ENCODE measurements around the gene SLC35F6. TPM values are rescaled to one million over a fixed set of nuclear protein-coding genes. Genes with fewer than 3 reads are reported as not detected.

SLC35F6 gene
- total RNA-seq, 1 donor from 2014 or later: 14.2 TPM

DNA sequence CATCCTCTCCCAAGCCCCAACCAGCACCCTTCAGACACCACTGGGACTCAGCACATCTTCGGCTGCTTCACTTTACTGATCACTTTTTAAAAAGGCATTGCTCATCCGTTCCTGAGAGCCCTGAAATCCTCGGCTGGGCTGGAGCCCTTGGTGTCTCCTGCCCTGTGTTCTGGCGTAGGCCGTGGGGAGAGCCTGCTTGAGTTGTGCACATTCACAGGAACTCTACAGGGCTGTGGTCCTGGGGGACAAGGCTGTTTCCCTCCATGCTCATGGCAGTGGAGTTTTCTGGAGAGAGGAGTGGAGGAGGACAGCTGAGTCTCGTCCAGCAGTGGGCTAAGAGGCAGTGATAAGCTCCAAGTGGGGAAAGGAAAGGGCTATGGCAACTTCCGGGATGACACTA is 37.7 kb downstream of the SLC35F6 start:
- H3K4me3 Mint-ChIP-seq: no peak overlapping the region
- CTCF ChIA-PET: no interaction called here
- no peaks in the 10 kb centered on the region for H3K4me1 Mint-ChIP-seq
- no peak overlapping the region for H3K27ac Mint-ChIP-seq
- DNase-seq (no peak), ATAC-seq (ENCODE audit: low read depth) (no peak)
- TF ChIP-seq, protein P1, sequence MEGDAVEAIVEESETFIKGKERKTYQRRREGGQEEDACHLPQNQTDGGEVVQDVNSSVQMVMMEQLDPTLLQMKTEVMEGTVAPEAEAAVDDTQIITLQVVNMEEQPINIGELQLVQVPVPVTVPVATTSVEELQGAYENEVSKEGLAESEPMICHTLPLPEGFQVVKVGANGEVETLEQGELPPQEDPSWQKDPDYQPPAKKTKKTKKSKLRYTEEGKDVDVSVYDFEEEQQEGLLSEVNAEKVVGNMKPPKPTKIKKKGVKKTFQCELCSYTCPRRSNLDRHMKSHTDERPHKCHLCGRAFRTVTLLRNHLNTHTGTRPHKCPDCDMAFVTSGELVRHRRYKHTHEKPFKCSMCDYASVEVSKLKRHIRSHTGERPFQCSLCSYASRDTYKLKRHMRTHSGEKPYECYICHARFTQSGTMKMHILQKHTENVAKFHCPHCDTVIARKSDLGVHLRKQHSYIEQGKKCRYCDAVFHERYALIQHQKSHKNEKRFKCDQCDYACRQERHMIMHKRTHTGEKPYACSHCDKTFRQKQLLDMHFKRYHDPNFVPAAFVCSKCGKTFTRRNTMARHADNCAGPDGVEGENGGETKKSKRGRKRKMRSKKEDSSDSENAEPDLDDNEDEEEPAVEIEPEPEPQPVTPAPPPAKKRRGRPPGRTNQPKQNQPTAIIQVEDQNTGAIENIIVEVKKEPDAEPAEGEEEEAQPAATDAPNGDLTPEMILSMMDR (IDR thresholded peaks at IDR 0.05): no peak
- H3K27me3 Mint-ChIP-seq: no peaks in the 10 kb centered on the region
- H3K36me3 Mint-ChIP-seq (ENCODE audit: low read depth): no peaks in the 10 kb centered on the region
- POLR2A ChIA-PET: no interaction called here
- H3K9me3 Mint-ChIP-seq: no peaks in the 10 kb centered on the region
- intact Hi-C loops (cut with micrococcal nuclease): no loop called here

GRCh38 chr2:26805241-26805676 is 41.2 kb downstream of the SLC35F6 start:
- H3K9me3 Mint-ChIP-seq: no peaks in the 10 kb centered on the region
- H3K27me3 Mint-ChIP-seq: peaks cover 4% of the 10 kb centered on the region
- no peaks in the 10 kb centered on the region for H3K4me1 Mint-ChIP-seq
- no peaks in the 10 kb centered on the region for H3K36me3 Mint-ChIP-seq (ENCODE audit: low read depth)
- no peak for DNase-seq
- POLR2A ChIA-PET: no interaction called here
- no peak for ATAC-seq (ENCODE audit: low read depth)
- no peak overlapping the region for H3K4me3 Mint-ChIP-seq
- TF ChIP-seq, protein P1 (IDR thresholded peaks at IDR 0.05): no peak
- CTCF ChIA-PET: no interaction called here
- intact Hi-C loops (cut with micrococcal nuclease): no loop called here
- H3K27ac Mint-ChIP-seq: no peak overlapping the region

DNA sequence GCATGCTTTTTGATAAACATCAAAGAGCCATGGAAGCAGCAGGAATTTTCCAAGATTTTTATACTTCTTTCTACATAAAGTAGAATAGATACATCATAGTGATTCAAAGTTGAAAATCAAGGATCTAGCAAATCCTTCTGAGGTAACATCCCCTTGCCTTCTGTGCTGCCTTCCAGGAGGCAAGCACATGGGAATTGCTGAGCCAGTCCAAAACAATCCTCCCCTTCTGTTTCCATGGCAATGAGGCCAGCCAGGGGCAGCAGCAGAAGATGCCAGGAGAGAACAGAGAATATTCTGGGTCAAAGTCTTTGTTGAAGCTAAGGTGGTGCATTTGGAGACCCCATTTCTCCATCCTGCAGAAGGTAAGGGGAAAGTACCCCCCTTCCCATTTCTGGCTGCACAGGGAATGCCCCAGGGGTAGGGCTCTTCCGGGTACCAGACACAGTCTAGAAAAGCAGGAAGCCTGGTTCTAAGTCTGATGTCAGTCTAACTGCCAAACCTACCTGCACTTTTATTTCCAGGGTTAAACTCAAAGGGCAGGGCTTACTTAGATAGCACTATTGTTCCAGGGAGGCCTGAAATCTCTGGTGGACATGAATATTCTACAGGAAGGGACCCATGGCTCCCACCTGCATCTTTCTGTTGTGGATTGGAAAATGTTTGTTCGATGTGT is 43.8 kb downstream of the SLC35F6 start:
- TF ChIP-seq, protein P1 (IDR thresholded peaks at IDR 0.05): no peak
- Mint-ChIP-seq H3K27ac (no peak overlapping the region), H3K4me3 (no peak overlapping the region), H3K9me3 (no peaks in the 10 kb centered on the region), H3K36me3 (ENCODE audit: low read depth) (no peaks in the 10 kb centered on the region), H3K4me1 (no peaks in the 10 kb centered on the region), H3K27me3 (peaks cover 15% of the 10 kb centered on the region)
- intact Hi-C loops (cut with micrococcal nuclease): no loop called here
- no peak for DNase-seq
- no peak for ATAC-seq (ENCODE audit: low read depth)
- CTCF ChIA-PET: interaction anchor here (0.6 kb wide), 1 partner anchor 70 kb away, joined by 4 read pairs; no protein-coding TSS in a partner anchor
- POLR2A ChIA-PET: no interaction called here

- no peak for ATAC-seq (ENCODE audit: low read depth)
- no peaks in the 10 kb centered on the region for H3K9me3 Mint-ChIP-seq
- H3K4me3 Mint-ChIP-seq: no peak overlapping the region
- H3K27me3 Mint-ChIP-seq: peaks cover 15% of the 10 kb centered on the region
- ChIA-PET CTCF (no interaction called here), POLR2A (no interaction called here)
- TF ChIP-seq, protein P1 (IDR thresholded peaks at IDR 0.05): no peak
- DNase-seq: no peak
- intact Hi-C loops (cut with micrococcal nuclease): no loop called here
- no peak overlapping the region for H3K27ac Mint-ChIP-seq
- H3K36me3 Mint-ChIP-seq (ENCODE audit: low read depth): no peaks in the 10 kb centered on the region
- no peaks in the 10 kb centered on the region for H3K4me1 Mint-ChIP-seq
These were observed 45.1 kb downstream of the SLC35F6 start for GRCh38 chr2:26809211-26809610.

- TF ChIP-seq, protein P1 (IDR thresholded peaks at IDR 0.05): no peak
- no peaks in the 10 kb centered on the region for H3K9me3 Mint-ChIP-seq
- H3K27me3 Mint-ChIP-seq: peaks cover 18% of the 10 kb centered on the region
- DNase-seq (no peak), ATAC-seq (ENCODE audit: low read depth) (no peak)
- ChIA-PET POLR2A (no interaction called here), CTCF (no interaction called here)
- intact Hi-C loops (cut with micrococcal nuclease): no loop called here
- H3K27ac Mint-ChIP-seq: no peak overlapping the region
- H3K36me3 Mint-ChIP-seq (ENCODE audit: low read depth): no peaks in the 10 kb centered on the region
- no peaks in the 10 kb centered on the region for H3K4me1 Mint-ChIP-seq
- H3K4me3 Mint-ChIP-seq: no peak overlapping the region
These were observed 45.9 kb downstream of the SLC35F6 start for GRCh38 chr2:26809876-26810577.
